Measurements from ENCODE around the gene TNN. TPM values are rescaled to one million over a fixed set of nuclear protein-coding genes. Genes with fewer than 3 reads are reported as not detected.
"Not testable (repeated sequence)": the region's sequence is repeated elsewhere in the genome, so short reads cannot be mapped to it uniquely, and the experiment has no call there.

TNN gene
- total and polyA plus RNA-seq, 3 experiments from 2014 or later = not detected

DNA sequence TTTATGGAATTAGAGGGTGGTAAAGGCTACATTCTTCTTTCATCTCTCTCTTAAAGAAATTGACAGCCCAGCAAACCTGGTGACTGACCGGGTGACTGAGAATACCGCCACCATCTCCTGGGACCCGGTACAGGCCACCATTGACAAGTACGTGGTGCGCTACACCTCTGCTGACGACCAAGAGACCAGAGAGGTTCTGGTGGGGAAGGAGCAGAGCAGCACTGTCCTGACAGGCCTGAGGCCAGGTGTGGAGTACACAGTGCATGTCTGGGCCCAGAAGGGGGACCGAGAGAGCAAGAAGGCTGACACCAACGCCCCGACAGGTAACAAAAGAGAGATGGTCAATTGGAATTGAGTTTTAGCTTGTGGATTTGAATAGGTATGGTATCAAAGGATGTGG, 29.7 kb downstream of the TNN start:
- no peak for DNase-seq
- Mint-ChIP-seq H3K27ac (peak overlapping the region in 1 of 8 donors; percentile 0), H3K9me3 (no peaks in the 10 kb centered on the region), H3K4me3 (no peak overlapping the region), H3K4me1 (no peaks in the 10 kb centered on the region), H3K36me3 (no peaks in the 10 kb centered on the region), H3K27me3 (peaks cover 3 to 9% of the 10 kb centered on the region in 2 donors)
- Histone ChIP-seq H3K27ac (ENCODE audit: low read depth, low read length) (no peak overlapping the region), H3K4me1 (ENCODE audit: insufficient read depth, low read length) (no peaks in the 10 kb centered on the region), H3K36me3 (ENCODE audit: insufficient read depth, low read length) (no peaks in the 10 kb centered on the region), H3K4me3 (ENCODE audit: low read length) (no peak overlapping the region), H3K9me3 (ENCODE audit: low read length) (no peaks in the 10 kb centered on the region), H3K27me3 (ENCODE audit: insufficient read depth, low read length, poor library complexity, severe bottlenecking) (no peaks in the 10 kb centered on the region)
- POLR2A ChIA-PET = no interaction called here
- CTCF ChIA-PET = no interaction called here

DNA sequence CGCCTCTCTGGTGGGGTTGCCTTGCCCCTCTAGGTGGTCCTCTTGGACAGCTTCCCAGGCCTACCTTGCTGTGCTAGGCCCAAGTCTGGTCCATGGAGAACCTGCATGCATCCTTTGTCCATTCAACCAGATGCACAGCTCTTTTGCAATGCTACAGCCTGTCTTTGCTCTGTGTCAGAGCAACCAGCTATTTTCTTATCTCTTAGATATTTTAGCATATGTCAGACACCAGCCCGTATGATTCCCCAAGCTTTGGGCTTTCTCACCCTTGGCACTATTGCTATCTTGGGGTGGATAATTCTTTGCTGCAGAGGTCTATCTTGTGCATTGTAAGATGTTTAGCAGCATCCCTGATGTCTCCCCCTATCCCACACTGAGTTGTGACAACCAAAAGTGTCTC, 32.3 kb downstream of the TNN start:
- DNase-seq = no peak
- no peaks in the 10 kb centered on the region for H3K9me3 ChIP-seq (ENCODE audit: low read length)
- POLR2A ChIA-PET = no interaction called here
- no peaks in the 10 kb centered on the region for H3K36me3 ChIP-seq (ENCODE audit: insufficient read depth, low read length)
- H3K36me3 Mint-ChIP-seq = no peaks in the 10 kb centered on the region
- H3K9me3 Mint-ChIP-seq = peaks cover 0 to 2% (median 0%) of the 10 kb centered on the region in 5 donors
- H3K27ac ChIP-seq (ENCODE audit: low read depth, low read length) = no peak overlapping the region
- no peaks in the 10 kb centered on the region for H3K4me1 Mint-ChIP-seq
- H3K4me3 ChIP-seq (ENCODE audit: low read length) = no peak overlapping the region
- no peaks in the 10 kb centered on the region for H3K4me1 ChIP-seq (ENCODE audit: insufficient read depth, low read length)
- H3K4me3 Mint-ChIP-seq = no peak overlapping the region
- no peak overlapping the region for H3K27ac Mint-ChIP-seq
- H3K27me3 Mint-ChIP-seq = peaks cover 1 to 4% of the 10 kb centered on the region in 2 donors
- no peaks in the 10 kb centered on the region for H3K27me3 ChIP-seq (ENCODE audit: insufficient read depth, low read length, poor library complexity, severe bottlenecking)
- CTCF ChIA-PET = no interaction called here

DNA sequence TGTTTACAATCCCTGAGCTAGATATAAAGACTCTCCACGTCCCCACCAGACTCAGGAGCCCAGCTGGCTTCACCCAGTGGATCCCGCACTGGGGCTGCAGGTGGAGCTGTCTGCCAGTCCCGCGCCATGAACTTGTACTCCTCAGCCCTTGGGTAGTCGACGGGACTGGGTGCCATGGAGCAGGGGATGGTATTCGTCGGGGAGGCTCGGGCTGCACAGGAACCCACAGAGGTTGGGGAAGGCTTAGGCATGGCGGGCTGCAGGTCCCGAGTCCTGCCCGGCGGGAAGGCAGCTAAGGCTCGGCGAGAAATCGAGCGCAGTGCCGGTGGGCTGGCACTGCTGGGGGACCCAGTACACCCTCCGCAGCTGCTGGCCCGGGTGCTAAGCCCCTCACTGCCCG, 34.5 kb downstream of the TNN start:
- H3K4me3 ChIP-seq (ENCODE audit: low read length); POLR2A ChIA-PET; DNase-seq; H3K27ac ChIP-seq (ENCODE audit: low read depth, low read length); H3K4me1 Mint-ChIP-seq; H3K36me3 Mint-ChIP-seq; H3K9me3 Mint-ChIP-seq; H3K27ac Mint-ChIP-seq; H3K27me3 Mint-ChIP-seq; H3K36me3 ChIP-seq (ENCODE audit: insufficient read depth, low read length); H3K9me3 ChIP-seq (ENCODE audit: low read length); H3K4me3 Mint-ChIP-seq; H3K27me3 ChIP-seq (ENCODE audit: insufficient read depth, low read length, poor library complexity, severe bottlenecking); H3K4me1 ChIP-seq (ENCODE audit: insufficient read depth, low read length): not testable (repeated sequence)
- CTCF ChIA-PET = interaction anchor here (1.3 kb wide), 1 partner anchor 21 kb away, joined by 3 read pairs; no protein-coding TSS in a partner anchor

DNA sequence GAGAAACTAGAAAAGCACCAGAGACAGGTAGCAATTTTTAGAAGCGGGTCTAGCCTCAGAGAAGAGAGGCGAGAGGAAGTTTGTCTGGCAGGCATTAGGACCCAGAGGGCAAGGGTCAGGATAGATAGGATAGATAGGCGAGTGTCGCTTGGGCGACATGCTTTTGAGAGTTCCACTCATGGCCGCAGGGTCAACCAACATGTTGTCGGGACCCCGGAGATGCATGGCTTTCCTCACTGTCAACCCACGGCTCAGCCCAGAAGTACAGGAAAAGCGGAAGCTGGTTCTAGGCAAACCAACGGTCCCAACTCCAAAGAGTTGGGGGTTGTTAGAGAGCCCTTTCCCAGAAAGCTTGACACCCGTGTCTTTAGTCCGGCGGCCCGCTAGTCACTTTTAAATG, 38.9 kb downstream of the TNN start:
- DNase-seq; H3K36me3 ChIP-seq (ENCODE audit: insufficient read depth, low read length); H3K36me3 Mint-ChIP-seq; H3K4me3 ChIP-seq (ENCODE audit: low read length); H3K9me3 Mint-ChIP-seq; H3K9me3 ChIP-seq (ENCODE audit: low read length); H3K27ac ChIP-seq (ENCODE audit: low read depth, low read length); H3K27me3 ChIP-seq (ENCODE audit: insufficient read depth, low read length, poor library complexity, severe bottlenecking); CTCF ChIA-PET; POLR2A ChIA-PET; H3K4me1 ChIP-seq (ENCODE audit: insufficient read depth, low read length); H3K4me1 Mint-ChIP-seq; H3K27ac Mint-ChIP-seq; H3K4me3 Mint-ChIP-seq: not testable (repeated sequence)
- H3K27me3 Mint-ChIP-seq = peaks cover 3 to 16% of the 10 kb centered on the region in 2 donors

DNA sequence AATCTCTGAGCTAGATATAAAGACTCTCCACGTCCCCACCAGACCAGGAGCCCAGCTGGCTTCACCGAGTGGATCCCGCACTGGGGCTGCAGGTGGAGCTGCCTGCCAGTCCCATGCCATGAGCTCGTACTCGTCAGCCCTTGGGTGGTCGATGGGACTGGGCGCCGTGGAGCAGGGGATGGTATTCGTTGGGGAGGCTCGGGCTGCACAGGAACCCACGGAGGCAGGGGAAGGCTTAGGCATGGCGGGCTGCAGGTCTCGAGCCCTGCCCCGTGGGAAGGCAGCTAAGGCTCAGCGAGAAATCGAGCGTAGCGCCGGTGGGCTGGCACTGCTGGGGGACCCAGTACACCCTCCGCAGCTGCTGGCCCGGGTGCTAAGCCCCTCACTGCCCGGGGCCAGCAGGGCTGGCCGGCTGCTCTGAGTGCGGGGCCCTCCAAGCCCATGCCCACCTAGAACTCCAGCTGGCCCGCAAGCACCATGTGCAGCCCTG, 40.7 kb downstream of the TNN start:
- H3K27ac Mint-ChIP-seq, CTCF ChIA-PET: not testable (repeated sequence)

DNA sequence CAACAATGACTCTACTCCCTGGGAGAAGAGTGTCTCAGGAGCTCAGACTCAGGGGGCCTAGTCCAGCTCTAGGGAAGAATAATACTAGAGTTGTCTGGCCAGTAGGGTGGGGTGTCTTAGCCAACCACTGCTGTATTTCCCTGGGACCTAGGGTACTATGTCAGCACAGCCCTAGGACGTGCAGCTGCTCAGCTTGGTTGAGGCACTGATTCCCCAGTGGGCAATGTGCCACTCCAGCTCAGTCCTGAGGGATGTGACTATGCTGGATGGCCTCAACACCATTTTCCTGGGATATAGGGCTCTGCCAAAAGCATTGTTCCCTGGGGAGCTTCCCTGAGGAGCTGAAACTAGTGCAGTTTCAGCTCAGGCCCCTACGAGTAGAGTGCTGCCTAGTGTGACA, 47.4 kb downstream of the TNN start:
- Mint-ChIP-seq H3K4me3 (no peak overlapping the region), H3K36me3 (peaks cover 0 to 6% (median 0%) of the 10 kb centered on the region in 3 donors)
- POLR2A ChIA-PET = no interaction called here

More for the DNA sequence above, 40.7 kb downstream of the TNN start:
- H3K36me3 Mint-ChIP-seq; H3K4me3 ChIP-seq (ENCODE audit: low read length); H3K36me3 ChIP-seq (ENCODE audit: insufficient read depth, low read length); H3K27ac ChIP-seq (ENCODE audit: low read depth, low read length); POLR2A ChIA-PET; DNase-seq; H3K27me3 ChIP-seq (ENCODE audit: insufficient read depth, low read length, poor library complexity, severe bottlenecking); H3K9me3 ChIP-seq (ENCODE audit: low read length); H3K4me1 ChIP-seq (ENCODE audit: insufficient read depth, low read length); H3K4me1 Mint-ChIP-seq; H3K4me3 Mint-ChIP-seq: not testable (repeated sequence)
- peaks cover 5 to 15% (median 8%) of the 10 kb centered on the region in 5 donors for H3K9me3 Mint-ChIP-seq
- H3K27me3 Mint-ChIP-seq = peaks cover 4 to 26% of the 10 kb centered on the region in 2 donors

DNA sequence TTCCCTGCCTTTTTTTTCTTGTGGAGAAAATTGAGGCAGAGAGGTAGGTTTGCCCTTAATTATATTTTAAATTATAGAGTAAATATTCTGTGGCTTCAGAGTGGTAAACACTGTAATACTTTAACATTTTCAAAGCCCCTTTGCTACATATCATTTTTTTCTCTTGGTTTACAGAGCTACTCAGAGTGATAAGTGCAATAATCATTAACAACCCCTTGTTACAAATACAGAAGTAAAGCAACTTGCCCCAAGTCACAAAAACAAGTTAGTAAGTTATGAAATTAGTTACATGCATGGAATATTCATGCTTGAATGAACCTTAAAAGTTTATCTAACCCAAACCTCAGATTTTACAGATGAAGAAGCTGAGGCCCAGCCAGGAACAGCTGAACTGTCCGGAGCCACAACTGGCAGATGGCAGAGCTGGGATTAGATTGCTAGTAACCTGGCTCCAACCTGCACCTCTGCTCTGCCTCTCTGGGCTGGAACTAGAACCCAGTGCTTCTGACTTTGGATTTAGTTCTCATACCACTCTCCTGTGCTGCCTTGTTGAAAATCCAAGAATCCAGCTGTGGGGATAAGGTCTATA, 48.7 kb downstream of the TNN start:
- Mint-ChIP-seq H3K4me3 (no peak overlapping the region), H3K9me3 (peaks cover 15 to 22% (median 17%) of the 10 kb centered on the region in 5 donors), H3K27ac (no peak overlapping the region), H3K27me3 (peaks cover 11 to 46% of the 10 kb centered on the region in 2 donors), H3K4me1 (peaks cover 1 to 5% (median 5%) of the 10 kb centered on the region in 3 donors), H3K36me3 (peaks cover 0 to 6% (median under 1%) of the 10 kb centered on the region in 3 donors)
- H3K9me3 ChIP-seq (ENCODE audit: low read length) = no peaks in the 10 kb centered on the region
- H3K4me1 ChIP-seq (ENCODE audit: insufficient read depth, low read length) = no peaks in the 10 kb centered on the region
- CTCF ChIA-PET = no interaction called here
- H3K36me3 ChIP-seq (ENCODE audit: insufficient read depth, low read length) = no peaks in the 10 kb centered on the region
- H3K27me3 ChIP-seq (ENCODE audit: insufficient read depth, low read length, poor library complexity, severe bottlenecking) = no peaks in the 10 kb centered on the region
- H3K4me3 ChIP-seq (ENCODE audit: low read length) = no peak overlapping the region
- POLR2A ChIA-PET = no interaction called here
- no peak overlapping the region for H3K27ac ChIP-seq (ENCODE audit: low read depth, low read length)
- DNase-seq = no peak

More for the DNA sequence above, 47.4 kb downstream of the TNN start:
- Mint-ChIP-seq H3K27ac (no peak overlapping the region), H3K9me3 (peaks cover 15 to 22% (median 17%) of the 10 kb centered on the region in 5 donors), H3K4me1 (peaks cover 1 to 5% (median 5%) of the 10 kb centered on the region in 3 donors), H3K27me3 (peaks cover 11 to 52% of the 10 kb centered on the region in 2 donors)
- DNase-seq = no peak
- H3K4me3 ChIP-seq (ENCODE audit: low read length) = no peak overlapping the region
- H3K4me1 ChIP-seq (ENCODE audit: insufficient read depth, low read length) = no peaks in the 10 kb centered on the region
- CTCF ChIA-PET = no interaction called here
- H3K36me3 ChIP-seq (ENCODE audit: insufficient read depth, low read length) = no peaks in the 10 kb centered on the region
- no peaks in the 10 kb centered on the region for H3K9me3 ChIP-seq (ENCODE audit: low read length)
- H3K27me3 ChIP-seq (ENCODE audit: insufficient read depth, low read length, poor library complexity, severe bottlenecking) = no peaks in the 10 kb centered on the region
- H3K27ac ChIP-seq (ENCODE audit: low read depth, low read length) = no peak overlapping the region

DNA sequence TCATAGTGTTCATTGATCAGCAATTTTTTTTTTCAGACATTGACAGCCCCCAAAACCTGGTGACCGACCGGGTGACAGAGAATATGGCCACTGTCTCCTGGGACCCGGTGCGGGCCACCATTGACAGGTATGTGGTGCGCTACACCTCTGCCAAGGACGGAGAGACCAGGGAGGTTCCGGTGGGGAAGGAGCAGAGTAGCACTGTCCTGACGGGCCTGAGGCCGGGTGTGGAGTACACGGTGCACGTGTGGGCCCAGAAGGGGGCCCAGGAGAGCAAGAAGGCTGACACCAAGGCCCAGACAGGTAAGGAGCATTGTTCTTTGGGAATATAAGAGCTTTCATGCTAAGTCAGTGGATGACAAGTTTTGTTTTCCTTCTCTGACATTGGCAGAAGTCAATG, 49.3 kb downstream of the TNN start:
- ChIA-PET CTCF (no interaction called here), POLR2A (no interaction called here)
- Histone ChIP-seq H3K9me3 (ENCODE audit: low read length) (no peaks in the 10 kb centered on the region), H3K27me3 (ENCODE audit: insufficient read depth, low read length, poor library complexity, severe bottlenecking) (no peaks in the 10 kb centered on the region), H3K27ac (ENCODE audit: low read depth, low read length) (no peak overlapping the region), H3K36me3 (ENCODE audit: insufficient read depth, low read length) (no peaks in the 10 kb centered on the region), H3K4me1 (ENCODE audit: insufficient read depth, low read length) (no peaks in the 10 kb centered on the region), H3K4me3 (ENCODE audit: low read length) (no peak overlapping the region)
- no peak for DNase-seq
- H3K4me3 Mint-ChIP-seq = no peak overlapping the region
- H3K27ac Mint-ChIP-seq = peak overlapping the region in 1 of 8 donors; percentile 78
- peaks cover 15 to 18% (median 17%) of the 10 kb centered on the region in 5 donors for H3K9me3 Mint-ChIP-seq
- H3K27me3 Mint-ChIP-seq = peaks cover 11 to 42% of the 10 kb centered on the region in 2 donors
- H3K36me3 Mint-ChIP-seq = peaks cover 0 to 6% (median 3%) of the 10 kb centered on the region in 3 donors
- peaks cover 1 to 5% (median 5%) of the 10 kb centered on the region in 3 donors for H3K4me1 Mint-ChIP-seq

All from CD8-positive, alpha-beta memory T cell (primary cell).